DND-41 (cell line): ENCODE measurements around the gene TRERF1.

ENCODE experiments used
- ATAC-seq: fragments of 200-7000 bp; cut with Tn5 transposase; 3 replicates; pipeline ENCODE4 v1.9.1; 2021; ENCODE audit warnings: low read depth; ENCODE audit not compliant: insufficient read depth
- DNase-seq: peaks from one replicate; pipeline ENCODE4 v3.0.0-alpha.2; 2020
- H2AFZ ChIP-seq: 2 replicates; pipeline ENCODE4 v1.6.0; 2012; ENCODE audit warnings: low read depth, low read length
- H3K27ac ChIP-seq: 2 replicates; pipeline ENCODE4 v1.5.1; 2012; ENCODE audit warnings: low read length, inconsistent platforms
- H3K27me3 ChIP-seq: fragments of 200-600 bp; sonication (generic); 2 replicates; pipeline ENCODE4 v1.6.0; 2012; ENCODE audit warnings: low read length, mild to moderate bottlenecking, inconsistent platforms; ENCODE audit not compliant: insufficient read depth, poor library complexity
- H3K36me3 ChIP-seq: 2 replicates; pipeline ENCODE4 v1.5.1; 2012; ENCODE audit warnings: low read length, inconsistent platforms; ENCODE audit not compliant: insufficient read depth
- H3K4me1 ChIP-seq: 2 replicates; pipeline ENCODE4 v1.5.1; 2012; ENCODE audit warnings: mild to moderate bottlenecking, low read length; ENCODE audit not compliant: insufficient read depth
- H3K4me2 ChIP-seq: 2 replicates; pipeline ENCODE4 v1.6.0; 2012; ENCODE audit warnings: mild to moderate bottlenecking, moderate library complexity, low read length, inconsistent platforms; ENCODE audit not compliant: insufficient read depth
- H3K4me3 ChIP-seq, 2 experiments: fragments of 200-600 bp in 1 of 2; shearing (Covaris generic) in 1 of 2; 2 replicates each; pipeline ENCODE4 v1.5.1; 2012 to 2016; ENCODE audit warnings: inconsistent platforms in 2 of 2, low read length in 2 of 2, mild to moderate bottlenecking in 2 of 2, low read depth in 1 of 2, moderate library complexity in 1 of 2
- H3K79me2 ChIP-seq: 2 replicates; pipeline ENCODE4 v1.6.0; 2012; ENCODE audit warnings: low read length, inconsistent platforms; ENCODE audit not compliant: insufficient read depth
- H3K9ac ChIP-seq: 2 replicates; pipeline ENCODE4 v1.6.0; 2012; ENCODE audit warnings: low read depth, mild to moderate bottlenecking, inconsistent platforms, low read length, moderate library complexity
- H3K9me3 ChIP-seq: 2 replicates; pipeline ENCODE4 v1.5.1; 2012; ENCODE audit warnings: low read length, moderate library complexity, mild to moderate bottlenecking, inconsistent platforms; ENCODE audit not compliant: insufficient read depth, severe bottlenecking
- H4K20me1 ChIP-seq: 2 replicates; pipeline ENCODE4 v1.6.0; 2012; ENCODE audit warnings: low read length; ENCODE audit not compliant: insufficient read depth
- CTCF ChIP-seq: IDR thresholded peaks from 2 replicates; pipeline ENCODE4 v1.5.1; 2012; ENCODE audit warnings: borderline replicate concordance, low read length, moderate library complexity, mild to moderate bottlenecking; ENCODE audit not compliant: poor library complexity, severe bottlenecking; ENCODE audit errors: extremely low read depth
- EZH2 ChIP-seq: IDR thresholded peaks from 3 replicates; pipeline ENCODE4 v1.6.1; 2012; ENCODE audit warnings: borderline replicate concordance, low read depth, mild to moderate bottlenecking, moderate library complexity, low read length, inconsistent platforms; ENCODE audit not compliant: severe bottlenecking

TRERF1 gene

GRCh38 chr6:42274898-42275297 lies 176.8 kb downstream of the TRERF1 start:
- Histone ChIP-seq H3K9ac (no peak overlapping the region), H3K27ac (no peak overlapping the region), H3K36me3 (no peaks in the 10 kb centered on the region), H2AFZ (no peak overlapping the region), H3K4me3 (no peak overlapping the region), H3K79me2 (no peaks in the 10 kb centered on the region), H3K4me2 (no peak overlapping the region), H4K20me1 (no peaks in the 10 kb centered on the region; the same call in 1 of the 2 replicates), H3K9me3 (no peaks in the 10 kb centered on the region), H3K27me3 (no peaks in the 10 kb centered on the region), H3K4me1 (peaks cover 12% of the 10 kb centered on the region)
- TF ChIP-seq EZH2 (no peak), CTCF (no peak)
- ATAC-seq (no peak), DNase-seq (no peak)

GRCh38 chr6:42271834-42272805 lies 179.6 kb downstream of the TRERF1 start:
- Histone ChIP-seq H3K27ac (no peak overlapping the region), H3K4me2 (no peak overlapping the region), H3K79me2 (no peaks in the 10 kb centered on the region), H3K9me3 (no peaks in the 10 kb centered on the region), H3K4me1 (no peaks in the 10 kb centered on the region), H3K36me3 (peaks cover 9% of the 10 kb centered on the region; the same call in 1 of the 2 replicates), H3K4me3 (no peak overlapping the region), H2AFZ (no peak overlapping the region), H3K27me3 (no peaks in the 10 kb centered on the region), H3K9ac (no peak overlapping the region), H4K20me1 (no peaks in the 10 kb centered on the region; the same call in 1 of the 2 replicates)
- ATAC-seq, result no peak
- DNase-seq, result no peak
- no peak for TF ChIP-seq EZH2
- no peak for TF ChIP-seq CTCF

- Histone ChIP-seq H3K9ac (no peak overlapping the region), H4K20me1 (no peaks in the 10 kb centered on the region), H3K9me3 (no peaks in the 10 kb centered on the region), H3K4me1 (no peaks in the 10 kb centered on the region), H3K27ac (no peak overlapping the region), H3K4me2 (no peak overlapping the region), H2AFZ (no peak overlapping the region), H3K36me3 (peaks cover 9% of the 10 kb centered on the region; the same call in 1 of the 2 replicates), H3K4me3 (no peak overlapping the region), H3K27me3 (no peaks in the 10 kb centered on the region), H3K79me2 (no peaks in the 10 kb centered on the region)
- ATAC-seq (no peak), DNase-seq (no peak)
- no peak for TF ChIP-seq CTCF
- no peak for TF ChIP-seq EZH2
Measured at GRCh38 chr6:42269974-42270510, 181.7 kb downstream of the TRERF1 start.
